ENCODE data around the gene OLFM4. TPM values are rescaled to one million over a fixed set of nuclear protein-coding genes. Genes with fewer than 3 reads are reported as not detected.

The OLFM4 gene
- polyA plus RNA-seq, 1 donor (not counting 4 experiments of a cell fraction or from before 2014, with no cell fraction given): not detected

DNA sequence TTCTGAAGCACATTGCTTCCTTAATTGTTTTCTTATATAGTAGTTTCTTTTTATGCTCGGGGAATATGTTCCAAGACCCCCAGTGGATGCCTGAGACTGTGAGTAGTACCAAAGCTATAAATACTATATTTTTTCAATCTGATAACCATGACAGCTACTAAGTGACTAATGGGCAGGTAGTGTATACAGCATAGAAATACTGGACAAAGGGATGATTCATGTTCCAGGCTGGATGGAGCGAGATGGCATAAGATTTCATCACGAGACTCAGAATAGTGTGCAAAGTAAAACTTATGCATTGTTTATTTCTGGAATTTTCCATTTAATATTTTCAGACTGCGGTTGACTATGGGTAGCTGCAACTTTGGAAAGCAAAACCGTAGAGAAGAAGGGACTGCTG, 47.9 kb upstream of the OLFM4 start:
- Histone ChIP-seq H4K20me1 (ENCODE audit: control insufficient read depth, extremely low read depth, insufficient read depth, low read length) (no peaks in the 10 kb centered on the region), H3K36me3 (ENCODE audit: control insufficient read depth in 2 of 2, extremely low read depth in 1 of 2, insufficient read depth in 2 of 2, low read length in 2 of 2) (no peaks in the 10 kb centered on the region), H3K27ac (ENCODE audit: control insufficient read depth, insufficient read depth, low read length) (no peak overlapping the region), H3K9me1 (ENCODE audit: control insufficient read depth, extremely low read depth, insufficient read depth, low read length) (no peaks in the 10 kb centered on the region), H3K79me2 (ENCODE audit: control insufficient read depth, insufficient read depth, low read length) (no peaks in the 10 kb centered on the region), H3K4me1 (ENCODE audit: control insufficient read depth, extremely low read depth, insufficient read depth, low read length) (no peaks in the 10 kb centered on the region), H3K4me3 (ENCODE audit: control insufficient read depth in 2 of 3, extremely low read depth in 1 of 3, insufficient read depth in 2 of 3, low read depth in 1 of 3, low read length in 3 of 3) (no peak overlapping the region), H3K9me3 (ENCODE audit: control insufficient read depth, low read depth, low read length) (no peaks in the 10 kb centered on the region), H2AFZ (ENCODE audit: control insufficient read depth, low read length) (no peak overlapping the region), H3K9ac (ENCODE audit: control insufficient read depth, extremely low read depth, insufficient read depth, low read length) (no peak overlapping the region), H3K27me3 (ENCODE audit: control insufficient read depth, extremely low read depth, insufficient read depth, low read length) (no peaks in the 10 kb centered on the region), H3K4me2 (ENCODE audit: control insufficient read depth, extremely low read depth, insufficient read depth, low read depth, low read length) (no peak overlapping the region)
- DNase-seq (ENCODE audit: low read depth, low spot score): no peak
- no peak for FAIRE-seq
- dilution Hi-C loops (cut with MboI; ENCODE audit: extremely low pct_ligation_motif_present, low sequenced_read_pairs): no loop called here
- no peak for TF ChIP-seq EZH2 (IDR thresholded peaks at IDR 0.05; ENCODE audit: low read length)
- TF ChIP-seq, protein P1, sequence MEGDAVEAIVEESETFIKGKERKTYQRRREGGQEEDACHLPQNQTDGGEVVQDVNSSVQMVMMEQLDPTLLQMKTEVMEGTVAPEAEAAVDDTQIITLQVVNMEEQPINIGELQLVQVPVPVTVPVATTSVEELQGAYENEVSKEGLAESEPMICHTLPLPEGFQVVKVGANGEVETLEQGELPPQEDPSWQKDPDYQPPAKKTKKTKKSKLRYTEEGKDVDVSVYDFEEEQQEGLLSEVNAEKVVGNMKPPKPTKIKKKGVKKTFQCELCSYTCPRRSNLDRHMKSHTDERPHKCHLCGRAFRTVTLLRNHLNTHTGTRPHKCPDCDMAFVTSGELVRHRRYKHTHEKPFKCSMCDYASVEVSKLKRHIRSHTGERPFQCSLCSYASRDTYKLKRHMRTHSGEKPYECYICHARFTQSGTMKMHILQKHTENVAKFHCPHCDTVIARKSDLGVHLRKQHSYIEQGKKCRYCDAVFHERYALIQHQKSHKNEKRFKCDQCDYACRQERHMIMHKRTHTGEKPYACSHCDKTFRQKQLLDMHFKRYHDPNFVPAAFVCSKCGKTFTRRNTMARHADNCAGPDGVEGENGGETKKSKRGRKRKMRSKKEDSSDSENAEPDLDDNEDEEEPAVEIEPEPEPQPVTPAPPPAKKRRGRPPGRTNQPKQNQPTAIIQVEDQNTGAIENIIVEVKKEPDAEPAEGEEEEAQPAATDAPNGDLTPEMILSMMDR (optimal IDR thresholded peaks at IDR 0.05 in 1 of 3, IDR thresholded peaks at IDR 0.05 in 1 of 3, conservative IDR thresholded peaks at IDR 0.05 in 1 of 3; ENCODE audit: extremely low read depth in 1 of 3, insufficient read depth in 2 of 3, low read length in 3 of 3): no peak

GRCh38 chr13:52983836-52984235, 44.8 kb upstream of the OLFM4 start:
- Histone ChIP-seq H4K20me1 (ENCODE audit: control insufficient read depth, extremely low read depth, insufficient read depth, low read length) (no peaks in the 10 kb centered on the region), H3K27ac (ENCODE audit: control insufficient read depth, insufficient read depth, low read length) (no peak overlapping the region), H2AFZ (ENCODE audit: control insufficient read depth, low read length) (no peak overlapping the region), H3K9ac (ENCODE audit: control insufficient read depth, extremely low read depth, insufficient read depth, low read length) (no peak overlapping the region), H3K4me3 (ENCODE audit: control insufficient read depth in 2 of 3, extremely low read depth in 1 of 3, insufficient read depth in 2 of 3, low read depth in 1 of 3, low read length in 3 of 3) (no peak overlapping the region), H3K27me3 (ENCODE audit: control insufficient read depth, extremely low read depth, insufficient read depth, low read length) (no peaks in the 10 kb centered on the region), H3K79me2 (ENCODE audit: control insufficient read depth, insufficient read depth, low read length) (no peaks in the 10 kb centered on the region), H3K36me3 (ENCODE audit: control insufficient read depth in 2 of 2, extremely low read depth in 1 of 2, insufficient read depth in 2 of 2, low read length in 2 of 2) (no peaks in the 10 kb centered on the region), H3K4me1 (ENCODE audit: control insufficient read depth, extremely low read depth, insufficient read depth, low read length) (no peaks in the 10 kb centered on the region), H3K9me3 (ENCODE audit: control insufficient read depth, low read depth, low read length) (no peaks in the 10 kb centered on the region), H3K4me2 (ENCODE audit: control insufficient read depth, extremely low read depth, insufficient read depth, low read depth, low read length) (no peak overlapping the region), H3K9me1 (ENCODE audit: control insufficient read depth, extremely low read depth, insufficient read depth, low read length) (no peaks in the 10 kb centered on the region)
- TF ChIP-seq, protein P1 (optimal IDR thresholded peaks at IDR 0.05 in 1 of 3, IDR thresholded peaks at IDR 0.05 in 1 of 3, conservative IDR thresholded peaks at IDR 0.05 in 1 of 3; ENCODE audit: extremely low read depth in 1 of 3, insufficient read depth in 2 of 3, low read length in 3 of 3): no peak
- no peak for TF ChIP-seq EZH2 (IDR thresholded peaks at IDR 0.05; ENCODE audit: low read length)
- DNase-seq (ENCODE audit: low read depth, low spot score) (no peak), FAIRE-seq (no peak)
- dilution Hi-C loops (cut with MboI; ENCODE audit: extremely low pct_ligation_motif_present, low sequenced_read_pairs): no loop called here
